CD4-positive, alpha-beta T cell treated with Interleukin-21 for 1 hour (primary cell): Measurements from ENCODE around the gene TTC33.
"Not testable (repeated sequence)": the region's sequence is repeated elsewhere in the genome, so short reads cannot be mapped to it uniquely, and the experiment has no call there.

Experiments used
- DNase-seq: peaks from one replicate; pipeline ENCODE4 v3.0.0-alpha.2; 2020

The TTC33 gene

DNA sequence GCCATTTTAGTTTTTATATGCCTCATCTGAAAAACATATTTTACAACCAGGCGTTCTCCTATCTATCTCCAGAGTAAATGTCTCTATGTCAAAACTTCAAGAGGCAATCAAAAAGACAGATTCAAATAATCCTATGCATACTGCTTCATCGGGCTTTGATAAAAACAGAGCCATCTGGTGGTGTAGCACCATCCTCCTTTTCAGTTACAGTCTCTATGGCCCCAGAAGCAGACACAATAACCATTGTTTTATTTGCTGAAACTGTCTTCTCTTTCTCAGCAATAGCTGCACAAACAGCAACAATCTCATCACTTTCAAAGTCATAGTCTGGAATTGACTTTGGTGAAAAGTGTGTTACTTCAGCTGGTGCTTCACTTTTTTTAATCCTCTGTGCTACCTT, 39.8 kb downstream of the TTC33 start:
- DNase-seq = no peak

DNA sequence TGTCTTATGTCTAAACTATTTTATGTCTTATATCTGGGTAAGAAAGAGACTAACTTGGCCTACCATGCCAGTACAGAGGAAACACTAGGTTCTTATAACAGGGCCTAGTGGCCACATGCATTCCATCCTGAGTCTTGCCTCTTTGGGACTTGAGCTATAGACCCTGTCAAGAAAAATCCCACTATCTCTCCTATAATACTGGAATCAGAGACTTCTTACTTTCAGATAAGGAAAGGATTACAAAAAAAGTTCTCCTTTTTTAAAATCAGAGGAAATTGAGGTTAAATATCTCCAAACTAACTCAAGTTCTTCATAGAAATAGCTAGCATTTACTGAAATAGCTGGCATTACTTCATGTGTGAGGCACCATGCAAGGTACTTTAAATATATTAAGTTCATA, 41.8 kb downstream of the TTC33 start:
- no peak for DNase-seq

DNA sequence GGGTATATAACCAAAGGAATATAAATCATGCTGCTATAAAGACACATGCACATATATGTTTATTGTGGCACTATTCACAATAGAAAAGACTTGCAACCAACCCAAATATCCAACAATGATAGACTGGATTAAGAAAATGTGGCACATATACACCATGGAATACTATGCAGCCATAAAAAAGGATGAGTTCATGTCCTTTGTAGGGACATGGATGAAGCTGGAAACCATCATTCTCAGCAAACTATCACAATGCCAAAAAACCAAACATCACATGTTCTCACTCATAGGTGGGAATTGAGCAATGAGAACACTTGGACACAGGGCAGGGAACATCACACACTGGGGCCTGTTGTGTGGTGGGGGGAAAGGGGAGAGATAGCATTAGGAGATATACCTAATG, 45.2 kb downstream of the TTC33 start:
- DNase-seq = not testable (repeated sequence)

DNA sequence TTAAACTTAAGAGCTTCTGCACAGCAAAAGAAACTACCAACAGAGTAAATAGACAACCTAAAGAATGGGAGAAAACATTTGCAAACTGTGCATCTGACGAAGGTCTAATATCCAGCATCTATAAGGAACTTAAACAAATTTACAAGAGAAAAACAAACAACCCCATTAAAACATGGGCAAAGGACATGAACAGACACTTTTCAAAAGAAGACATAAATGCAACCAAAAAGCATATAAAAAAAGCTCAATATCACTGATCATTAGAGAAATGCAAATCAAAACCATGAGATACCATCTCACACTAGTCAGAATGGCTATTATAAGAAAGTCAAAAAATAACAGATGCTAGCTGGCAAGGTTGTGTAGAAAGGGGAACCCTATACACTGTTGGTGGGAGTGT, 50.3 kb downstream of the TTC33 start:
- not testable (repeated sequence) for DNase-seq

DNA sequence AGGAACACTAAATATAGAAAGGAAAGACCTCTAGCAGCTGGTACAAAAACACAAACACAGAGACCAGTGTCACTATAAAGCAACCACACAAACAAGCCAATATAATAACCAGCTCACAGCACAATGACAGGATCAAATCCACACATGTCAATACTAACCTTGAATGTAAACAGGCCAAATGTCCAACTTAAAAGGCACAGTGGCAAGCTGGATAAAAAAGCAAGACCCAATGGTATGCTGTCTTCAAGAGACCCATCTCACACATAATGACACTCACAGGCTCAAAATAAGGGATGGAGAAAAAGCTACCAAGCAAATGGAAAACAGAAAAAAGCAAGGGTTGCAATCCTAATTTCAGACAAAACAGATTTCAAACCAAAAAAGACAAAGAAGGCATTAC, 53.7 kb downstream of the TTC33 start:
- DNase-seq = not testable (repeated sequence)

DNA sequence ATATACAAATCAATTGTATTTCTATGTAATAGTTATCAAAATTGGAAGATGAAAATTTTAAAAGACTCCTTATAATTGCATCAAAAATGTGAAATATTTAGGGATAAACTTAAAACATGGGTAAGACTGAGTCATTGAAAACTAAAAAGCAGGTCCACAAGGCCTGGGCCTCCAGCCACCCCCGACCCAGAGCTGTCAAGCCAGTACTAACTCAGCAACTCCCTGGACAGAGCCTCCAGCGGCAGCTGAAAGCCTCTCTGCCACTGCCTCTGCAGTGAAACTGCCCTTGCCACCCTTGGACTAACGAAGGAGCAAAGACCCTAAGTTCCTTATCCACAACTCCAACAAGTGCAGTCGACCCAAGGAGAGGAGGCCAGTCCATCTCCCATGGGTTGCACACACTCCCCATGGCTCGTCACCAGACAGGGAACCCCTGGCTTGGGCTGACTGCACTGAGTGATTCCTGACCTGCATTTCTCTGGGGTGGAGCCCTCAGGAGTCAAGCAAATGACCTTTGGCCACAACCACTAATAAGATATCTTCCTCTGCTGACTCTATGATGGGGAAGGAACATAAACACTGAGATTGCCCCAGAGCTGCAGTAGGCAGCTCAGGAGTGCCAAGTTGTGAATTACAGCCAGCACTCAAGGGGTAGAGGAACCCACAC, 55.5 kb downstream of the TTC33 start:
- no peak for DNase-seq

DNA sequence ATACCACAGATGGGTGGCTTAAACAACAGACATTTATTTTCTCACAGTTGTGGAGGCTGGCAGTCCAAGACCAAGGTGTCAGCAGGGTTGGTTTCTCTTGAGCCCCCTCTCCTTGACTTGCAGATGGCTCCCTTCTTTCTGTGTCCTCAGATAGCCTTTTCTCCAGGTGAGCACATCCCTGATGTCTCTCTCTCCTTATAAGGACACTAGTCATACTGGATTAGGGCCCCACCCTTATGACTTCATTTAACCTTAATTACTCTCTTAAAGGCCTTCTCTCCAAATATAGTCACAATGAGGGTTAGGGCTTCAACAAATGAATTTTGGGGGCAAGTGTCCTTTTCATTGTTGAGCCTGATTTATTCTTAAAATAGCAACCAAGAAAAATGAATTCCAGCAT, 61.3 kb downstream of the TTC33 start:
- no peak for DNase-seq

DNA sequence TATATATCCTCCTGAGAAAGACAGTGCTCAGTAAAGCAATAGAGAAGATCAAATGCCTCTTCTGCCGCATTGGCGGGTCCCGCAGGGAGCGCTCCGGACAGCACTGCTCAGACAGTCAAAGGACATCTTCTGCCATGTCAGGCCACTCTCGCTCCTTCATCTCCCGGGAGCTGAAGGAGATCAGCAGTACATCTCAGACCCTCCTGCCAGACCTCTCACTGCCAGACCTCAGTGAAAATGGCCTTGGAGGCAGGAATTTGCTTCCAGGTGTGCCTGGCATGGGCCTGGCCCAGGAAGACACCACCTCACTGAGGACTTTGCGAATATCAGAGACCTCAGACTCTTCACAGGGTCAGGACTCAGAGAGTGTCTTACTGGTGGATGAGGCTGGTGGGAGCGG, 63.9 kb downstream of the TTC33 start:
- no peak for DNase-seq

DNA sequence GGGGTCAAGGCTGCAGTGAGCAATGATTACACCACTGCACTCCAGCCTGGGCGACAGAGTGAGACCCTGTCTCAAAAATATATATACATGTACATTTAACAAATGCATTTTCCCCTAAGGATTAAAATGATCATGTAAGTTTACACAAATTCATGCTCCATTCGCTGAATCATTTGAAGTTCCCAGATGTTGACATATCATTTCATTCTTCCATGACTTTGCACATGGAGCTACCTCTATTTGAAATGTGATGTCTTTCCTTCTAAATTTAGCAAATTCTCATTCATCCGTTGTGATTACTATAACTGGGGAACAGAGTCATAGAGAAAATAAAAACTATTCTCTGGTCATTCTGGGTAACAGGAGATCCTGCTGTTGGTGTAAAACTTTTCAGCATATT, 65.5 kb downstream of the TTC33 start:
- no peak for DNase-seq

DNA sequence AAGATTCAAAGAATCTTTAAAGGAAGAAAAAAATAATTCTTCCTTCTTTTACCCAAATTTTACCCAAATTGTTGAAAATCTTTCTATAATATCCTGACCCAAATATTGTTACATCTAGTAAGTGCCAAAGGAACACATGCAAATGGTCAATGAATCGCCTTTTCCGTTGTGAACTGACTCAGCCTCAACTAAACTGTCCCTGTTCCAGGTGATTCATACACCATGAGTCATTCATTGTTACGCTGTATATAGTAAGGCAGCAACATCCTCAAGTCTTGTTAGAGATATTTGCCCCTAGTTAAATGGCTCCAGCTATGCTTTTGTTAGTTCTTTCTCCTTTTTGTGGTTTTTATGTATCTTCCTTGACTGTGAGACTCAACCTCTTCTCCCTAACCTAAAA, 66.3 kb downstream of the TTC33 start:
- DNase-seq = peak; percentile 39

DNA sequence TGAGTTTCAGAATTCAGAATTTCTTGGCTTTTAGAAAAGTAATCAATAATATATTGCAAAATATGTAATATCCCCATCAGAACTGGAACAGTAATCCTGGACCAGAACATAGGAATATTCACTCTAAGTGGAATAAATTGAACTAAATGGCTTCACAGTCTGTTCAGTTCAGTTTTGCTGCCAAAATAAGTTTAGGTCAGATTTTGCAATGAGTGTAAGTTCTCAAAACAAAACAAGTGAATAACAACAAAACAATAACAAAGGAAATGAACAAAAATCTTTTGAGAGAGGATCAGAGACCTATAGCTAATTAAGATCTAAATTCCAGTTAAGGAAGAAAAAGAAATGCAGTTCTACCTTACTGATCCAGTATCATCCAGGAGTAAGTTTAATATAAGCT, 66.8 kb downstream of the TTC33 start:
- DNase-seq = no peak

DNA sequence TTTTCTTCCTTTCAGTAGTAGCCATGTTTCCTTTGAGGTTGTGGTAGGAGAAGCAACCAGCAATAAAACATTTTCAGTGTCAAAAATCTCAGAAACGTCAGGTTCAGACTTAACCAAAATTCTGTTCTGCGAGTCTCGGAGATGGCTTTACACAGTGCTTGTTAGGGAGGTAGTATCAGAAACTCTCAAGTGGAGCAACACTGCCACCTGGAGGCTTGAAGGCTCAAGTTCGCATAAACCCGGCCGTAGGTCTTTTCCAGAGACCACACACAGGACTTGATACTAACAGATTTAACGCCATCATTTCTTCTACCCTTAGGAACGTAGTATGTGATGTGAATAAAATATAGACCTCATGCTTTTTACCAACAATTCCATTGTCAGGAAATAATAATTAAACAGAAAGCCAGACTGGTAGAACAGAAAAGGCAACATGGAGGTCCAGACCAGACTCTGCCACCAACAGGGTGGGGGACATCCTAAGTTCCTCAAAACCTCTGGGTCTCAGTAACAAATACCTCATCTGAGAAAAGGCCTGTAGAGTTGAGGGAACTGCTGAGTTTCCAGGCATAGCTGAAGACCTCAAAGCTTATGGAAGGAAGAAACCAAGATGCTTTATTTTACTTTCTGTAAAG, 67.5 kb downstream of the TTC33 start:
- peak; percentile 90 for DNase-seq

DNA sequence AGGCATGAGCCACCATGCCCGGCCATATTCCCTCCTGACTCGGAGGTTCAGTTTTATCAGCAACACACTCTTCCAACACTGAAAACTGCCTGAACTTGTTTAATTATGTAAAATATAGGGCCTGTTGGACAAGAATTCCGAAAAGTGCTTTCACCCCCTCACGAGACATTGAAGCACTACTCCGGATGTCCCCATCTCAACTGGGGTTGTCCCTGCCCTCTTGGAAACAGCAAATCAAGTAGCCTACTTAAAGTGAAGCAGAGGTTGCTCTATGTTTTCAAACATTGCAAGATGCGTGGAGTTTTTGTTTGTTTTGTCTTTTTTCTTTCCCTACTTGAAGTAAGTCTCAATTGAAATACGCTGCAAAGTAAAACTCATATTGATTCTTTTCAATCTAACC, 68.4 kb downstream of the TTC33 start:
- DNase-seq = peak; percentile 61

DNA sequence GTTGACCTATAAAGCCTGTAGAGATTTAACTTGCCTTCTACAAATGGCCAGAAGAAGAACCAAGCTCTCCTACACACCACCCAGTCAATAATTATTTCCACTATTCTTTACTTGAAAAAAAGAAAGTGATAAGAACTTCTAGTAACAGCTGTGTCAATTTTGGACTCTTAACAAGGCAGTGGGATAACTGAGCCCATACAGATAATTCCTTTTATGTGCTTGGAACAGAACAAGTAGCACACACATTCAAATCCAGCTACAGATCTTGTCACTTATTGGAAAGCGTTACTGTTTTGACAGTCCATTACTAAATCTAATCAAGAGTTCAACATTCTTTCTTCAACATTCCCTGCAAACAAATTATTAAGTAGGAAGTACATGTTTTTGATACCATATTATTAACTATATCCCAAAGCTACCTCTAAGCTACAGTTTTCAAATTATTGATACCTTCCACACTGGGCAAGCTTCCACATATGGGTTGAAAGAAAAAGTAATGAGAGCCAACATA, 69.7 kb downstream of the TTC33 start:
- no peak for DNase-seq

DNA sequence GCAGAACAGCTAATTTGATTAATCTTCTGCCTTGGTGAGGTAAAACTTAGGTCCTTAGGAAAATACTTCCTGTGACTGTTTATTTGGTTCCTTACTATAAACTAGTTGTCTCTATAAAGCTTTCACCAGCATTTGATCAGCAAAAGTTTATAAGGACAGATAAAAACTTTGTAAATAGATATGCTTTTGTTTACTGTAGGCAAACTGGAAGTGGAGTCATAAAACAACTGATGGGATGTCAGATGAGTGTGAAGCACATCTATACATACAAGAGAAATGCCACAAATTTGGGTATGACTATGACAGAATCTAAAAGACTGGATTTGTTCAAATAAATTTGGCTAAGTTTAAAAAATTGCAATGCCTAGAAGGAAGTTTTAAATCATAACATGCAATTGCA, 70.6 kb downstream of the TTC33 start:
- DNase-seq = no peak

DNA sequence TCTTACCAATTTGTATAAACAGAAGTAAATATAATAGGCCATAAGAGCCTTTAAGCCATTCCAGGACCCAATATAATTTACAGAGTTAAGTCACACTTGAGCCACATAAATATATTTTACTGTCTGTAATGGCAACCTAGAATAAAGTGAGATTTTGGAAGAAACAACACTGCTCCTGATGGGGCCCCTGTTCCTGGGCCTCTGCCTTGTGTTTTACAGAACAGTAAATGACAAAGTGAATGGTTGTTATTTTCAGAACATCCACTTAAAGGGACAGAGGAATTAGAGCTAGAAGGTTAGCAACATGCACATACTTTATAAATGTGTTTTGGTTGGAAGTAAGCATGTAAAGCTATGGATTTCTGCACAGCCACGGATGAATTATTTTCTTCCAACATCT, 72.5 kb downstream of the TTC33 start:
- no peak for DNase-seq

DNA sequence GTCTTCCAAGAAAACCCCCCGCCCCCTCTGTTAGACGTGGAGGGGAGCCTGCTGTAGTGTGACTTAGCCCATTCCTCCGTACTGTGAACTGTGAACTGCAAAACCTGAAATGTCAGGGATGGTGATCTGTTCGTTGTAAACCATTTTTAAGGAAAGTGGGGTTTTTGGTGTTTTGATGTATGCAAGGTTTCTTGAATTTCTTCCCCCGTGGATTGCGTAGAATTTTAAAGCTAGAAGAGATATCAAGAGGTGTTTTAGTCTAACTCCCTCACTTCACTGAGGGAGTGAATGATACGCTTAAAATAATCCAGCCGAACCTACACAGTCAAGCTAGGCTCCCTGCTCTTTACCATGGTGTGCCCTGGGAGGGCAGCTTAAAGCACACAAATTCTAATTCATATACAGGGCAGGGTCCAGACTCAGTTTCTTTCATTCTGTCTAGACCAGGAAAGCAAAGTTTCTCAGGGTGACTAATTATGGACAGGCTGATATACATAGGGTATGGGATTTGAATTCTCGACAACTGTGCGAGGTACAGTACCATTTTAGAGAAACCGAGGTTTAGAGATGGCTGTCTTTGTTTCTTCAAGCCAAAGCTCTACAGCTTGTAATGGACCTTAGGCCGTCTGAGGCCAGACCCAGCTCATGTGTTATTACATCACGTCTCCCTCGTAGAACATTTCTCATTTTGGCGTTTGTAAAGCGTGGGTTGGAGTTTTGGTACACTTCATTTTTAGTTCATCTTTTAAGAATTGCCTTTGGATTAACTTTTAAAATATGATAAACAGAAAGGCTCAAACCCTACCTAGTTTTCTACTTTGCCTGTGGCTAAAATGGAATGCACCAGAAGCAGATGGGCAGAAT, 73.4 kb downstream of the TTC33 start:
- DNase-seq = no peak

DNA sequence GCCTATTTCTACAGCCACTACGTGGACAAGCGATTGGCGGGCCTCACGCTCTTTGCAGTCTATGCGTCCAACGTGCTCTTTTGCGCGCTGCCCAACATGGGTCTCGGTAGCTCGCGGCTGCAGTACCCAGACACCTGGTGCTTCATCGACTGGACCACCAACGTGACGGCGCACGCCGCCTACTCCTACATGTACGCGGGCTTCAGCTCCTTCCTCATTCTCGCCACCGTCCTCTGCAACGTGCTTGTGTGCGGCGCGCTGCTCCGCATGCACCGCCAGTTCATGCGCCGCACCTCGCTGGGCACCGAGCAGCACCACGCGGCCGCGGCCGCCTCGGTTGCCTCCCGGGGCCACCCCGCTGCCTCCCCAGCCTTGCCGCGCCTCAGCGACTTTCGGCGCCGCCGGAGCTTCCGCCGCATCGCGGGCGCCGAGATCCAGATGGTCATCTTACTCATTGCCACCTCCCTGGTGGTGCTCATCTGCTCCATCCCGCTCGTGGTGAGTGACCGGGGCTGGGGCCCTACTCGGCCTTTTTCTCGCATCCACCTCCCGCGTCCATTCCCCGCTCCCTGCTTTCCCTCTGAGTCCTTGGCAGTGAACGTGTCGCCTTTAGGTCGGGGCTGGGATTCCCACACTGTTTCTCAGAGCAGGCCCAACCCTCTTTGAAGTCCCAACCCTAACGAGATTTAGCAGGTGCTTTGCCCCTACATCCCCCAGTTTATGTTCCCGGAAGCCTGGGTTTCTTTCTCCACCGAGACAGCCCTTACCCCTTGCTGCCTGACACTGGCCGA, 74.2 kb downstream of the TTC33 start:
- DNase-seq = peak; percentile 53

DNA sequence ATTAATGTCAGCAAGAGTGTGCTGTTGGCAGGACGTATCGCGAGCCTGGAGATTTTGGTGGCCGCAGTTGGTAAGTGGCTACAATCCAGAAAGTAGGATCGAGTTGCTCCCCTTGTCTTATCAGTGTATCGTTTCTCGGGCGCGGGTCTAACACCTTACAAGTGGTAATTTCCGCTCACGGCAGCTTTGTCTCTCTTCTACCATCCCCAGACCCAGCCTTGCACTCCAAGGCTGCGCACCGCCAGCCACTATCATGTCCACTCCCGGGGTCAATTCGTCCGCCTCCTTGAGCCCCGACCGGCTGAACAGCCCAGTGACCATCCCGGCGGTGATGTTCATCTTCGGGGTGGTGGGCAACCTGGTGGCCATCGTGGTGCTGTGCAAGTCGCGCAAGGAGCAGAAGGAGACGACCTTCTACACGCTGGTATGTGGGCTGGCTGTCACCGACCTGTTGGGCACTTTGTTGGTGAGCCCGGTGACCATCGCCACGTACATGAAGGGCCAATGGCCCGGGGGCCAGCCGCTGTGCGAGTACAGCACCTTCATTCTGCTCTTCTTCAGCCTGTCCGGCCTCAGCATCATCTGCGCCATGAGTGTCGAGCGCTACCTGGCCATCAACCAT, 74.9 kb downstream of the TTC33 start:
- peak; percentile 58 for DNase-seq

DNA sequence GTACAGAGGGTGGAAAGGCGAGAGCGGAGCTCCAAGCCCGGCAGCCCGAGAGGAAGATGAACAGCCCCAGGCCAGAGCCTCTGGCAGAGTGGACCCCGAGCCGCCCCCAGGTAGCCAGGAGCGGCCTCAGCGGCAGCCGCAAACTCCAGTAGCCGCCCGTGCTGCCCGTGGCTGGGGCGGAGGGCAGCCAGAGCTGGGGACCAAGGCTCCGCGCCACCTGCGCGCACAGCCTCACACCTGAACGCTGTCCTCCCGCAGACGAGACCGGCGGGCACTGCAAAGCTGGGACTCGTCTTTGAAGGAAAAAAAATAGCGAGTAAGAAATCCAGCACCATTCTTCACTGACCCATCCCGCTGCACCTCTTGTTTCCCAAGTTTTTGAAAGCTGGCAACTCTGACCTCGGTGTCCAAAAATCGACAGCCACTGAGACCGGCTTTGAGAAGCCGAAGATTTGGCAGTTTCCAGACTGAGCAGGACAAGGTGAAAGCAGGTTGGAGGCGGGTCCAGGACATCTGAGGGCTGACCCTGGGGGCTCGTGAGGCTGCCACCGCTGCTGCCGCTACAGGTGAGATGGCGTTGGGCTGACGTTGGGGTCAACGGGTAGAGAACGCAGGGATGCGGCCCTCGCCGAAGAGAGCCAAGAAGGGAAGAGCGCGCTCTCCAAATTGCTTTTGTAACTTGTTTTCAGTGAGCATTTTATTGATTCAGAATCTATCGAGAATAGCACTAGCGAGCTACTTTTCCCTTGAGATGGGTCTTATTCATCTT, 75.7 kb downstream of the TTC33 start, which contains the start of gene PTGER4:
Gene PTGER4 (plus strand): TSS at position 3 of the 769 bp plus-strand sequence. CDS start 1,079 bp downstream, outside the sequence.
- DNase-seq = peak; percentile 46

DNA sequence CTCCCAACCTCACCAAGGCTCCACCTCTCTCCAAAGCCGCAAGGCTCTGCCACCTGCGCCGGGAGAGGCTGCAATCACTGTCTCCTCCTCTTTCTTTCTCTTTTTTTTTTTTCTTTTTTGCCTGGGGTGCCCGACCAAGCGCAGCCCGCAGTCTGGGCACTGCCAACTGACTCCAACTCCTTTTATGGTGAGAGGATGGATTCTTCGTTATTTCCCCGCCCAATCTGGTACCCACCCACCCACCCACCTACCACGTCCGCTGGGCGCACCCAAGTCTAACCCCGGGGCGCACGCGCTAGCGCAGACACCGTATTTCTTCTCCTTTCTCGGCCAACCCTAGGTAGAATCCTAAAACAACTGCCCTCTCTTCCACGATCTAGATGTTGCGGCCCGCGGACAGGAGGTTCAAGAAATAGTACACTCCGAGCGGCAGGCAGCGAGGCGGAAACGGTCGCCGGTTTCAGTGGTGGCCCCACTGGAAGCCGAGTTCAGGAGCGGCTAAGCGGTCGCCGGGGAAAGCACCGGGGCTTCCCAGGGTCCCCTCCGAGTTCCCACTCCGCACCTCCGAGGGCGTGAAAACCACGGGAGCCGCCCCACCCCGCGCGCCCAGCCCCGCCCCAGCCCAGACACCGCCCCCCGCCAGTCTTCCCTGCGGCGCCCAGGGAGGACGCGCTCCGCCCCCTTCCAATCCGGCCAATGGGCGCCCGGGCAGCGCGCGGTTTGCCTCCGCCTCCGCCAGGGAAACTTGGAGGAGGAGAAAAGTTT, 76.4 kb downstream of the TTC33 start:
- peak; percentile 93 for DNase-seq
